HG03442 (cell line): ENCODE measurements around the gene OTUD4.

Experiments
- ATAC-seq: cut with Tn5 transposase; IDR thresholded peaks from one replicate; pipeline ENCODE4 v1.9.1; 2021; ENCODE audit warnings: mild to moderate bottlenecking, moderate library complexity; ENCODE audit not compliant: unreplicated experiment

OTUD4 gene

GRCh38 chr4:145131848-145132247, 48.5 kb downstream of the OTUD4 start:
- no peak for ATAC-seq

GRCh38 chr4:145130788-145131399, 49.5 kb downstream of the OTUD4 start:
- no peak for ATAC-seq

- no peak for ATAC-seq
Measured at GRCh38 chr4:145130130-145130529, 50.3 kb downstream of the OTUD4 start.

GRCh38 chr4:145125396-145125795, 55.0 kb downstream of the OTUD4 start:
- no peak for ATAC-seq

GRCh38 chr4:145108128-145108527, 72.3 kb downstream of the OTUD4 start:
- ATAC-seq = no peak

GRCh38 chr4:145107126-145107525, 73.3 kb downstream of the OTUD4 start:
- no peak for ATAC-seq

GRCh38 chr4:145103496-145103895, 76.9 kb downstream of the OTUD4 start:
- no peak for ATAC-seq

- ATAC-seq = no peak
Measured at GRCh38 chr4:145102619-145103018, 77.8 kb downstream of the OTUD4 start.

- no peak for ATAC-seq
Measured at GRCh38 chr4:145101091-145101490, 79.3 kb downstream of the OTUD4 start.

GRCh38 chr4:145099653-145100052, 80.7 kb downstream of the OTUD4 start:
- no peak for ATAC-seq

- ATAC-seq = peak; percentile 19
Measured at GRCh38 chr4:145098675-145099037, 81.7 kb downstream of the OTUD4 start.

- ATAC-seq = peak; percentile 74
Measured at GRCh38 chr4:145097821-145098674, 82.3 kb downstream of the OTUD4 start, which contains the start of the genes ABCE1 and ANAPC10. Gene ABCE1 (plus strand): TSS chr4:145098311. CDS start chr4:145104413, 6,102 bp downstream. Gene ANAPC10 (minus strand): TSS chr4:145098196. CDS start chr4:145096099, 2,097 bp downstream.

- ATAC-seq = peak; percentile 1
Measured at GRCh38 chr4:145097331-145097820, 83.0 kb downstream of the OTUD4 start.

- no peak for ATAC-seq
Measured at GRCh38 chr4:145093638-145094037, 86.8 kb downstream of the OTUD4 start.

GRCh38 chr4:145090380-145090779, 90.0 kb downstream of the OTUD4 start:
- no peak for ATAC-seq

- ATAC-seq = no peak
Measured at GRCh38 chr4:145083891-145084605, 96.3 kb downstream of the OTUD4 start.
